Transverse colon (tissue), 4 donors: Measurements from ENCODE around the gene ADAM12. TPM values are rescaled to one million over a fixed set of nuclear protein-coding genes. Genes with fewer than 3 reads are reported as not detected.

Experiments
- DNase-seq: peaks from one replicate; pipeline ENCODE4 v3.0.0-alpha.2; 2019
- H3K27ac ChIP-seq, 4 donors: fragments of 200-600 bp; sonication (generic); 2 replicates each; pipeline ENCODE4 v1.5.1; 2016 to 2018; ENCODE audit warnings: inconsistent platforms in 4 of 4
- H3K27me3 ChIP-seq: fragments of 200-600 bp; sonication (generic); 2 replicates; pipeline ENCODE4 v1.5.1; 2017; ENCODE audit warnings: inconsistent platforms
- H3K36me3 ChIP-seq, 4 donors: fragments of 200-600 bp; sonication (generic); 2 replicates each; pipeline ENCODE4 v1.5.1; 2017 to 2019; ENCODE audit warnings: inconsistent platforms in 4 of 4
- H3K4me1 ChIP-seq, 4 donors: fragments of 200-600 bp; sonication (generic); 2 replicates each; pipeline ENCODE4 v1.5.1; 2017 to 2020; ENCODE audit warnings: inconsistent platforms in 4 of 4
- H3K4me3 ChIP-seq, 4 donors: fragments of 200-600 bp; sonication (generic); 1 replicate in 1 of 4; 2 replicates in 3 of 4; pipeline versions ENCODE4 v1.5.1 to v1.6.1; 2017 to 2019; ENCODE audit warnings: inconsistent platforms in 4 of 4
- H3K9me3 ChIP-seq, 2 donors: fragments of 200-600 bp; sonication (generic); 2 replicates each; pipeline ENCODE4 v1.5.1; 2017 to 2019; ENCODE audit warnings: inconsistent platforms in 2 of 2
- EP300 ChIP-seq: sonication (generic); formaldehyde crosslinking; IDR thresholded peaks from one replicate; pipeline ENCODE4 v1.6.1; 2017; ENCODE audit warnings: antibody characterized with exemption, low read depth
- POLR2A ChIP-seq: fragments of 450-650 bp; IDR thresholded peaks from one replicate; pipeline ENCODE4 v1.6.1; 2016; ENCODE audit warnings: antibody characterized with exemption, mild to moderate bottlenecking, moderate library complexity
- POLR2AphosphoS5 ChIP-seq, 3 donors: sonication (generic); formaldehyde crosslinking; IDR thresholded peaks; one replicate each; pipeline ENCODE4 v1.6.1; 2016; ENCODE audit warnings: antibody characterized with exemption in 3 of 3
- WGBS, 2 donors: methylation state at CpG; one replicate each; pipeline ENCODE4 v1.1.5; 2018; ENCODE audit warnings: low coverage in 1 of 2; 5-methylcytosine and 5-hydroxymethylcytosine counted together
- in situ Hi-C, 4 donors: fragments of 200-750 bp; cut with MboI; loops; one replicate each; pipeline versions ENCODE4 v1.15.0 to v1.15.1; 2017; ENCODE audit warnings: low sequenced_read_pairs in 3 of 4, low pct_ligation_motif_present in 1 of 4, low pct_unique_long_range_greater_than_20kb in 1 of 4
- intact Hi-C: fragments of 100-400 bp; cut with DNase I; formaldehyde crosslinking; loops from one replicate; pipeline ENCODE4 v1.15.1; 2023; ENCODE audit warnings: low total_unique reads
- total RNA-seq, 4 donors: library from RNA; depleted of rRNA; stranded (reverse); fragments of >200 nt; gene quantifications; one replicate each; pipeline ENCODE4 v1.1.0, GENCODE V29; 2016
- TF ChIP-seq, protein P1 (sequence below), 5 experiments: fragments of 200-600 bp in 3 of 5; fragments of 450-650 bp in 2 of 5; sonication (generic) in 3 of 5; IDR thresholded peaks; 1 replicate in 2 of 5; 2 replicates in 3 of 5; pipeline ENCODE4 v1.5.1; 2016 to 2017; ENCODE audit warnings: antibody characterized with exemption in 5 of 5, inconsistent platforms in 3 of 5, mild to moderate bottlenecking in 2 of 5, moderate library complexity in 1 of 5

Gene ADAM12
- total RNA-seq, 4 donors from 2014 or later: 0.14 to 2.2 (median 1.1) TPM; not detected in 1

DNA sequence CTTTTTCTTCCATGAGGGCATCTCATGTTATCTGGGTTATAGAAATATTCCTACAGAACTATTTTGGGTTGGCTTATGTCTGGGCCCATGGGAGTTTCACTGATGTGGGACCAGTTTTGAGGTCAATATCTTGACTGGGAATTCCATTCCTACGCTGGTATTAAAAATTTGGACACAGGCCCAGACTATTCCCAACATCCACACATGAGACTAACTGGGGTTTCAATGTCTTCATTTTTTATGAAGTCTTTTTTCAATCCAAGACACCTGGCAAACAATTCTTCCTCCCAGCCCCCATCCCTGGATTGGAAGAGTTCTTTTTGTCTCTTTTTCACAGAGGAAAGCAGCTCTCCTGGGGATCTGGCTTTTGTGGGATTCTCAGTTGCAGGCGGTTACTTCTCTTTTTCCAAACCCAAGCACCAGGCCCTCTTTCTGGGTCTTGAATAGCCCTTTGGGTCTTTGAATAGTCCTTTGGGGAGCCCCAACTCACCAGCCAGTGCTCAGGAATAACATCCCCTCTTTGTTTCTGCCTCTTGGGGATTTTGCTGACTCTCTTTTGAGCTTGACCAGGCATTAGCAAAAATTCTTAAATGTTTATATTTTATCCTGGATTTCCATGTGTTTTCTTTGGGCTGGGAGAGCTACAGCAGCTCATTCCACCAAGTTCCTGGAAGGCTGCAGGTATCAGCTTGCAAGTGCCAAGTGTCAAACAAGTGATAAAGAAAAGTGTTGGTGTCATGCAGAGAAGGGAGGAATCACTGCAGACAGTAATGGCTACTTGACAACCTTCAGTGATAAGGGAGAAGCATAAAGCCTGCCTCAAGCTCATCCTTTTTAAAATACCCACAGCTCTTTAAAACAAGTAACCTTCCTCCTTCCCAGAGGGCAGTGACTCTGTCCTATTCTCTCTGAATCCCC, 234.3 kb downstream of the ADAM12 start:
- WGBS, 2 donors: 75% methylated on average over 2 of the region's 2 CpGs; no CpG with 5 or more reads in 1 of the 2 donors
- Histone ChIP-seq H3K4me1 (no peaks in the 10 kb centered on the region), H3K27ac (no peak overlapping the region), H3K4me3 (no peak overlapping the region), H3K9me3 (no peaks in the 10 kb centered on the region), H3K36me3 (no peaks in the 10 kb centered on the region), H3K27me3 (no peaks in the 10 kb centered on the region)
- TF ChIP-seq EP300 (no peak), POLR2AphosphoS5 (IDR thresholded peaks at IDR 0.05) (no peak), POLR2A (no peak)
- TF ChIP-seq, protein P1, sequence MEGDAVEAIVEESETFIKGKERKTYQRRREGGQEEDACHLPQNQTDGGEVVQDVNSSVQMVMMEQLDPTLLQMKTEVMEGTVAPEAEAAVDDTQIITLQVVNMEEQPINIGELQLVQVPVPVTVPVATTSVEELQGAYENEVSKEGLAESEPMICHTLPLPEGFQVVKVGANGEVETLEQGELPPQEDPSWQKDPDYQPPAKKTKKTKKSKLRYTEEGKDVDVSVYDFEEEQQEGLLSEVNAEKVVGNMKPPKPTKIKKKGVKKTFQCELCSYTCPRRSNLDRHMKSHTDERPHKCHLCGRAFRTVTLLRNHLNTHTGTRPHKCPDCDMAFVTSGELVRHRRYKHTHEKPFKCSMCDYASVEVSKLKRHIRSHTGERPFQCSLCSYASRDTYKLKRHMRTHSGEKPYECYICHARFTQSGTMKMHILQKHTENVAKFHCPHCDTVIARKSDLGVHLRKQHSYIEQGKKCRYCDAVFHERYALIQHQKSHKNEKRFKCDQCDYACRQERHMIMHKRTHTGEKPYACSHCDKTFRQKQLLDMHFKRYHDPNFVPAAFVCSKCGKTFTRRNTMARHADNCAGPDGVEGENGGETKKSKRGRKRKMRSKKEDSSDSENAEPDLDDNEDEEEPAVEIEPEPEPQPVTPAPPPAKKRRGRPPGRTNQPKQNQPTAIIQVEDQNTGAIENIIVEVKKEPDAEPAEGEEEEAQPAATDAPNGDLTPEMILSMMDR (IDR thresholded peaks at IDR 0.05): no peak
- in situ Hi-C loops: no loop called here
- no peak for DNase-seq
- intact Hi-C loops: no loop called here

DNA sequence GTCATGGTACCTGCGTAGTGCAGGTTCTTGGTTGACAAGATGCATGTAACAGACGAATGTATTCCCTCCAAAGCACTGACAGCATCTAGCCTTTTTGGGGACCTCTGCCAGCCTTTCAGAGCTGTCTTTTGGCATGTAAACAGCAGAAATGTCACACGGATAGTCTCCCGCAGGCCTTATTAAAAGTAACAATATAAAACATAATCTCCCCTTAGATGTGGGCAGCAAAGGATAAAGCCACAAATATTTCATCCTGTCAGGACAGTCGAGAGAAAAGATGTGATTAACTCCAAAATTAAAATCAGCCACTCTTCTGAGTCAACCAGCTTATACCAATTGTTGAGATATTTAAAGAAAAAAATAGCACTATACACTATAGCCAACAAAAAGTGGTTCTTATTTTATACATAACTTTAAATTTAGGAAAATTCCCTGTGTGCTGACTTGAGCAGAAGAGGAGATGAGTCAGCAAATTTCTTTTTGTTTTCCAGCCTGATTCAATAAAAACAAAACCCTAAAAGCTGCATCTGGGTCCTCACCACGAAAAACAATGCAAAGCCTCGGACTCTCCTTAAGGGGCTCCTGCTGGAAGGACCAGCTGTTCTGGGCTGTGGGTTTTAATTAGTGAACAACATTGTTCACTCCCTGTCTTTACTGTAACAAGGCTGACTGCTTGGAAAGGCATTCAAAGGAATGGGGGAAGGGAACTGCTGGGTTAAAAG, 240.2 kb downstream of the ADAM12 start:
- Histone ChIP-seq H3K4me3 (no peak overlapping the region), H3K27me3 (no peaks in the 10 kb centered on the region), H3K36me3 (no peaks in the 10 kb centered on the region), H3K4me1 (no peaks in the 10 kb centered on the region), H3K27ac (no peak overlapping the region), H3K9me3 (no peaks in the 10 kb centered on the region)
- in situ Hi-C loops (no loop called here), intact Hi-C loops (no loop called here)
- TF ChIP-seq, protein P1 (IDR thresholded peaks at IDR 0.05): no peak
- TF ChIP-seq POLR2A (no peak), POLR2AphosphoS5 (IDR thresholded peaks at IDR 0.05) (no peak), EP300 (no peak)
- no peak for DNase-seq
- 51 to 68% methylated on average over 6 to 7 of the region's 7 CpGs for WGBS, 2 donors

DNA sequence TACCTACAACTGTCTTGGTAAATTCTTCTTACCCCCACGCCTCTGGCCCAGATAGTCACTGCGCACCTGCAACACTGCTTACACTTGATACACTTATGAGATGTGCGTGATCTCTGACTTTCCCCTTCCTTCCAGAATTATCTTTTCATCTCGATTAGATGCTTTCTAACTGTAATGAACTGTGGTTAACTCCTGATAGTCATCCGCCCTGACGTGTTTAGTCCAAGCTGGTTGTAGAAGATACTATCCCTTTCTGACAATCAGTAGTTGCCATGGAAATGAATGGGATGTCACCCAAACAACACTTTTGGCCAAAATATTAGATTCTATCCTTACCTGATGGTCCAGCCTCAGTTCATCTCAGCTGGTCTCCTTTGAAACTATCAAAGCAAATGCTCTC, 241.5 kb downstream of the ADAM12 start:
- Histone ChIP-seq H3K4me3 (no peak overlapping the region), H3K9me3 (no peaks in the 10 kb centered on the region), H3K27ac (no peak overlapping the region), H3K4me1 (no peaks in the 10 kb centered on the region), H3K36me3 (no peaks in the 10 kb centered on the region), H3K27me3 (no peaks in the 10 kb centered on the region)
- no peak for DNase-seq
- in situ Hi-C loops (no loop called here), intact Hi-C loops (no loop called here)
- TF ChIP-seq, protein P1 (IDR thresholded peaks at IDR 0.05): no peak
- no peak for TF ChIP-seq POLR2A
- TF ChIP-seq EP300: no peak
- 86 to 91% methylated on average over 6 of the region's 6 CpGs for WGBS, 2 donors

DNA sequence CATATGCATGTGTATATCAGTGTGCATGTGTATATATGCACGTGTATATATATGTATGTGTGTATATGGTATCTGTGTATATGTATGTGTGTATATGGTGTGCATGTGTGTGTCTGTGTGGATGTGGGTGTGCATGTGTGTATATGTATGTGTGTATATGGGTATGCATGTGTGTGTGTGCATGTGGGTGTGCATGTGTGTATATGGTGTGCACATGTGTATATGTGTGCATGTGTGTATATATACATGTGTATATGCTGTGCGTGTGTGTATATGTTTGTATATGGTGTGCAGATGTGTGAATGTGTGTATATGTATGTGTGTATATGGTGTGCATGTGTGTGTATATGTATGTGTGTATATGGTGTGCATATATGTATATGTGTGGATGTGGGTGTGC, 245.2 kb downstream of the ADAM12 start:
- 88 to 95% methylated on average over 2 of the region's 2 CpGs for WGBS, 2 donors
- H3K4me3 ChIP-seq: no peak overlapping the region
- H3K27me3 ChIP-seq: no peaks in the 10 kb centered on the region
- H3K9me3 ChIP-seq: no peaks in the 10 kb centered on the region
- no peaks in the 10 kb centered on the region for H3K36me3 ChIP-seq
- DNase-seq: no peak
- in situ Hi-C loops: no loop called here
- intact Hi-C loops: no loop called here
- no peaks in the 10 kb centered on the region for H3K4me1 ChIP-seq
- TF ChIP-seq EP300 (no peak), POLR2A (no peak), POLR2AphosphoS5 (IDR thresholded peaks at IDR 0.05) (no peak)
- TF ChIP-seq, protein P1 (IDR thresholded peaks at IDR 0.05): no peak
- H3K27ac ChIP-seq: no peak overlapping the region
